Lower lobe of right lung (tissue), 2 donors: Measurements from ENCODE around the gene UFSP2. TPM values are rescaled to one million over a fixed set of nuclear protein-coding genes. Genes with fewer than 3 reads are reported as not detected.
A peak's percentile ranks its signal among the peaks of the same experiment; 100 is the strongest.

Experiments used
- ATAC-seq, 2 donors: fragments of 200-7000 bp; cut with Tn5 transposase; one replicate each; pipeline ENCODE4 v1.9.1; 2020 to 2022; ENCODE audit warnings: mild to moderate bottlenecking in 2 of 2, moderate library complexity in 2 of 2
- DNase-seq: peaks from one replicate; pipeline ENCODE4 v3.0.0-alpha.2; 2020
- H3K27ac ChIP-seq: fragments of 200-600 bp; one replicate; pipeline ENCODE4 v1.8.0; 2022
- H3K27me3 ChIP-seq: fragments of 200-600 bp; one replicate; pipeline ENCODE4 v1.8.0; 2022; ENCODE audit warnings: low read depth
- H3K36me3 ChIP-seq: fragments of 200-600 bp; one replicate; pipeline ENCODE4 v1.8.0; 2022; ENCODE audit warnings: mild to moderate bottlenecking
- H3K4me1 ChIP-seq: fragments of 200-600 bp; one replicate; pipeline ENCODE4 v1.8.0; 2022
- H3K4me3 ChIP-seq: fragments of 200-600 bp; one replicate; pipeline ENCODE4 v1.8.0; 2022; ENCODE audit warnings: mild to moderate bottlenecking
- H3K9me3 ChIP-seq: fragments of 200-600 bp; one replicate; pipeline ENCODE4 v1.8.0; 2022
- CTCF ChIP-seq: fragments of 200-600 bp; IDR thresholded peaks from one replicate; pipeline ENCODE4 v1.8.0; 2022; ENCODE audit warnings: antibody characterized with exemption, mild to moderate bottlenecking
- intact Hi-C: fragments of 100-400 bp; cut with DNase I; formaldehyde crosslinking; loops from one replicate; pipeline ENCODE4 v1.11.0; 2022
- total RNA-seq: library from RNA; stranded (reverse); fragmentation: NEBNext Ultra II Directional; extraction: Animal tissue kit (Norgen Biotek cat#: 25700); gene quantifications from one replicate; pipeline ENCODE4 v1.2.1, GENCODE V29; 2021
- donor health status: DM: no; HTN: yes; CAD: no; lungs with severe emphysema.

Gene UFSP2
- total RNA-seq, 1 donor from 2014 or later = 30.0 TPM

GRCh38 chr4:185411849-185412248 is 13.9 kb downstream of the UFSP2 start:
- ATAC-seq = no peak
- no peak for DNase-seq
- Histone ChIP-seq H3K27ac (no peak overlapping the region), H3K4me1 (no peaks in the 10 kb centered on the region), H3K27me3 (no peaks in the 10 kb centered on the region), H3K36me3 (peaks cover 73% of the 10 kb centered on the region), H3K4me3 (no peak overlapping the region), H3K9me3 (no peaks in the 10 kb centered on the region)
- TF ChIP-seq CTCF = no peak
- intact Hi-C loops = no loop called here

DNA sequence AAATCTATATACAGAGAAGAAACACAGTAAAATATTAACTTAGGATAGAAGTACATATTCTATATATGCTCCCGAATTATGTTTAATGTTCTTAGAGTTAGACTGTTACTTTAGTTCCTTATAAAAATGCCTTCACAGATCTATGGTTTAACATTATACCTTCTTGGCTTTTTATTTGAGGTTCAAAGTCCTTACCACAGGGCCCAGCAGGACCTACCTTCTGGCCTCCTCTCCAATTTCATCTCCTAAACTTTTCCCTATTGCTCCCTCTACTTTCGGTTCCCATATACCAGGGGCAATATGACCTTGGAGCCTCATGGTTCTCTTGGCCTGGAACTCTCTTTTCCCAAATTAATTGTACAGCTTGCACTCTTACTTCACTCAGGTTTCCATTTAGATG is 17.3 kb downstream of the UFSP2 start:
- peaks cover 69% of the 10 kb centered on the region for H3K36me3 ChIP-seq
- no peak for ATAC-seq

DNA sequence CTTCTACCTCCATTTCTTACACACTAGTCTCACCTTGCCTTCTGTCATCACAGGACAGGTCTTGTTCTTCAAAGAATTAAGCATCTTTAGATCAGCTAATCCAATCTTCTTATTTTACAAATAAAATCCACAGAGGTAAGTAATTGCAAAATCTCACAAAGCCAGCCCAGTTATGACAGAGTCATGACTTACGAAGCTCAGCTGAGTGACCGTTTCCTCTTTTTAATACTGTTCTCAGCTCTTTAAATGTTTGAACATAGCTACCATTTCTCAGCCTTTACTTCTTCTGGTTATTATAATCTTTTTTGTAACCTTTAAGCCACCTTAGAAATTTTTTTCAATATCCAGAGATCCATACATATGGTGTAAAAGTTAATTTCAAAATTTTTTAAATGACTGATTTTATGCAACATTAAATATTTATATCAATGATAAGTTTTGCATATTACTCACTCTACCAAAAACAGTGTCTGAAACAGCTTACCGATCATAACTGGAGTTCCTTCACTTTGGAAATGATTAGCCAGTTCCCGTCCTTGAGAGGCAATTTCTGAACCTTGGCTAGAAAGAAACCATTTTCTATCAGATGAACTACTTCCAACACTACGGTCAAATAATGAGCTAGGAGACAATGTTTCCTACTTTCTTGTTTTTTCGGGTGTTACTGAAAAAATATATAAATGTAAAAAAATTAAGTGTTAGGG is 20.3 kb downstream of the UFSP2 start:
- intact Hi-C loops = no loop called here
- Histone ChIP-seq H3K36me3 (peaks cover 85% of the 10 kb centered on the region), H3K4me3 (no peak overlapping the region), H3K27ac (no peak overlapping the region), H3K27me3 (no peaks in the 10 kb centered on the region), H3K4me1 (no peaks in the 10 kb centered on the region), H3K9me3 (no peaks in the 10 kb centered on the region)
- ATAC-seq = no peak
- DNase-seq = no peak
- TF ChIP-seq CTCF = no peak

More for the DNA sequence above, 17.3 kb downstream of the UFSP2 start:
- no peak for TF ChIP-seq CTCF
- Histone ChIP-seq H3K4me1 (no peaks in the 10 kb centered on the region), H3K4me3 (no peak overlapping the region), H3K27ac (no peak overlapping the region), H3K9me3 (no peaks in the 10 kb centered on the region), H3K27me3 (no peaks in the 10 kb centered on the region)
- DNase-seq = no peak
- intact Hi-C loops = no loop called here

DNA sequence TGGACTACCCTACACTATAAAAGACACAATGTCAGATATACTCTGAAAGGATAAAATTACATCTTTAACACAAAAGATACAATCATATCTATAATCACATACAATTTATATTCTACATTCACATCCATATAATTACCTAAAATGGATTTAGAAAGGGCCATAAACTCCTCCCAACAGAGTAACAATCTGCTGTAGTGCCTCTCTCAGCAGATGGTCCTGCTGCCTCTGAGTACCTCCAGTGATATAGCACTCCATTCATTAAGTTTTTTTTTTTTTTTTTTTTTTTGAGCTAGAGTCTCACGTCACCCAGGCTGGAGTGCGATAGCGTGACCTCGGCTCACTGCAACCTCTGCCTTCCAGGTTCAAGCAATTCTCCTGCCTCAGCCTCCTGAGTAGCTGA is 21.7 kb downstream of the UFSP2 start:
- no peak for DNase-seq
- Histone ChIP-seq H3K36me3 (peaks cover 90% of the 10 kb centered on the region), H3K27ac (no peak overlapping the region), H3K27me3 (no peaks in the 10 kb centered on the region), H3K4me1 (peaks cover 5% of the 10 kb centered on the region), H3K9me3 (no peaks in the 10 kb centered on the region), H3K4me3 (no peak overlapping the region)
- no peak for TF ChIP-seq CTCF
- intact Hi-C loops = no loop called here
- ATAC-seq = no peak

GRCh38 chr4:185399466-185399865 is 26.3 kb downstream of the UFSP2 start:
- TF ChIP-seq CTCF = no peak
- H3K4me3 ChIP-seq = peak overlapping the region; percentile 9

More at GRCh38 chr4:185399466-185399865, 26.3 kb downstream of the UFSP2 start:
- Histone ChIP-seq H3K4me1 (peaks cover 25% of the 10 kb centered on the region), H3K27ac (no peak overlapping the region), H3K9me3 (no peaks in the 10 kb centered on the region), H3K36me3 (peaks cover 52% of the 10 kb centered on the region), H3K27me3 (no peaks in the 10 kb centered on the region)
- DNase-seq = no peak
- ATAC-seq = no peak
- intact Hi-C loops = no loop called here
